Iris pigment epithelial cell (primary cell): ENCODE results near the gene NDRG2.
A peak's percentile ranks its signal among the peaks of the same experiment; 100 is the strongest.
"Not testable (repeated sequence)": the region's sequence is repeated elsewhere in the genome, so short reads cannot be mapped to it uniquely, and the experiment has no call there.

ENCODE experiments used
- DNase-seq: peaks from one replicate; pipeline ENCODE4 v3.0.0-alpha.2; 2011; ENCODE audit warnings: low read depth

NDRG2 gene

GRCh38 chr14:21055432-21056117 is 30.7 kb upstream of the NDRG2 start:
- no peak for DNase-seq

GRCh38 chr14:21054768-21055145 is 29.9 kb upstream of the NDRG2 start:
- no peak for DNase-seq

GRCh38 chr14:21054123-21054767 is 29.4 kb upstream of the NDRG2 start:
- DNase-seq, result no peak

- no peak for DNase-seq
Measured at GRCh38 chr14:21053184-21054122, 28.6 kb upstream of the NDRG2 start.

- no peak for DNase-seq
Measured at GRCh38 chr14:21050597-21050996, 25.7 kb upstream of the NDRG2 start.

GRCh38 chr14:21049271-21049673 is 24.4 kb upstream of the NDRG2 start:
- DNase-seq, result peak; percentile 59

- DNase-seq, result no peak
Measured at GRCh38 chr14:21048638-21049037, 23.8 kb upstream of the NDRG2 start.

GRCh38 chr14:21047378-21047781 is 22.5 kb upstream of the NDRG2 start:
- DNase-seq, result no peak

GRCh38 chr14:21043974-21044618 is 19.2 kb upstream of the NDRG2 start:
- no peak for DNase-seq

- no peak for DNase-seq
Measured at GRCh38 chr14:21043387-21043973, 18.6 kb upstream of the NDRG2 start.

GRCh38 chr14:21042918-21043317 is 18.1 kb upstream of the NDRG2 start:
- DNase-seq, result no peak

- DNase-seq, result peak; percentile 63
Measured at GRCh38 chr14:21041676-21042433, 17.0 kb upstream of the NDRG2 start, which contains the start of gene RNASE7. RNASE7 (plus strand) TSS chr14:21042362; CDS start chr14:21042993, 631 bp downstream.

GRCh38 chr14:21040941-21041340 is 16.1 kb upstream of the NDRG2 start:
- DNase-seq, result not testable (repeated sequence)

- DNase-seq, result no peak
Measured at GRCh38 chr14:21040370-21040925, 15.6 kb upstream of the NDRG2 start.

GRCh38 chr14:21039585-21040369 is 14.9 kb upstream of the NDRG2 start:
- peak; percentile 65 for DNase-seq

GRCh38 chr14:21038441-21039422 is 13.9 kb upstream of the NDRG2 start:
- DNase-seq, result peak; percentile 23

GRCh38 chr14:21037156-21037555 is 12.3 kb upstream of the NDRG2 start:
- DNase-seq, result no peak

- no peak for DNase-seq
Measured at GRCh38 chr14:21036751-21037150, 11.9 kb upstream of the NDRG2 start.

GRCh38 chr14:21034707-21035106 is 9.8 kb upstream of the NDRG2 start, which contains the start of gene RNASE13:
RNASE13 (minus strand) TSS chr14:21034807; CDS start chr14:21034288, 519 bp downstream.
- no peak for DNase-seq
